D721Med (cell line): ENCODE results near the gene FLVCR1.

Source experiments
- DNase-seq: peaks from one replicate; pipeline ENCODE4 v3.0.0; 2011; ENCODE audit warnings: low spot score; ENCODE audit not compliant: insufficient read length
- FAIRE-seq: peaks from 2 replicates; lab custom pipeline; 2011; peaks lifted over from hg19 to GRCh38; lab: Jason Lieb, UNC
- CTCF ChIP-seq: IDR thresholded peaks from 2 replicates; pipeline ENCODE4 v1.5.1; 2012; ENCODE audit warnings: mild to moderate bottlenecking, control low read depth; ENCODE audit not compliant: insufficient read depth; ENCODE audit errors: missing control alignments

The FLVCR1 gene

GRCh38 chr1:212864201-212864600 is 6.1 kb downstream of the FLVCR1 start:
- no peak for TF ChIP-seq CTCF
- DNase-seq (no peak), FAIRE-seq (peak; percentile 44)

- DNase-seq (no peak), FAIRE-seq (no peak)
- no peak for TF ChIP-seq CTCF
Measured at GRCh38 chr1:212867192-212867591, 9.1 kb downstream of the FLVCR1 start.

GRCh38 chr1:212871976-212872375 is 13.9 kb downstream of the FLVCR1 start:
- DNase-seq, result no peak
- no peak for FAIRE-seq

GRCh38 chr1:212873518-212873917 is 15.4 kb downstream of the FLVCR1 start:
- no peak for DNase-seq
- FAIRE-seq, result no peak
- TF ChIP-seq CTCF, result no peak

More at GRCh38 chr1:212871976-212872375, 13.9 kb downstream of the FLVCR1 start:
- TF ChIP-seq CTCF, result no peak

DNA sequence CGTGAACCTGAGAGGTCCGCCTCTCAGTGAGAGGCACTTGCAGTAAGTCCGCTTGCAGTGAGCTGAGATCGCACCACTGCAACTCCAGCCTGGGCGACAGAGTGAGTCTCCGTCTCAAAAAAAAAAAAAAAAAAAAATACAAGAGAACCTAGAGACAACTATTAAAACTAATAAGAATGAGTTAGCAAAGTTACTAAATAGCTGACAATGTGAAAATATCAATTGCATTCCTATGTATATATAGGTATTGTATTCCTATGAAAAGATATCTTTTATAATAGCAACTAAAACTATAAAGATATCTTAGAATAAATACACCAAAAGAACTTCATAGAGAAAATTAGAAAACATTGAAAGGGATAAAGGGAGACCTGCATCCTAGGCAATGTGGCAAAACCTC is 20.3 kb downstream of the FLVCR1 start:
- DNase-seq (no peak), FAIRE-seq (no peak)
- TF ChIP-seq CTCF, result no peak

DNA sequence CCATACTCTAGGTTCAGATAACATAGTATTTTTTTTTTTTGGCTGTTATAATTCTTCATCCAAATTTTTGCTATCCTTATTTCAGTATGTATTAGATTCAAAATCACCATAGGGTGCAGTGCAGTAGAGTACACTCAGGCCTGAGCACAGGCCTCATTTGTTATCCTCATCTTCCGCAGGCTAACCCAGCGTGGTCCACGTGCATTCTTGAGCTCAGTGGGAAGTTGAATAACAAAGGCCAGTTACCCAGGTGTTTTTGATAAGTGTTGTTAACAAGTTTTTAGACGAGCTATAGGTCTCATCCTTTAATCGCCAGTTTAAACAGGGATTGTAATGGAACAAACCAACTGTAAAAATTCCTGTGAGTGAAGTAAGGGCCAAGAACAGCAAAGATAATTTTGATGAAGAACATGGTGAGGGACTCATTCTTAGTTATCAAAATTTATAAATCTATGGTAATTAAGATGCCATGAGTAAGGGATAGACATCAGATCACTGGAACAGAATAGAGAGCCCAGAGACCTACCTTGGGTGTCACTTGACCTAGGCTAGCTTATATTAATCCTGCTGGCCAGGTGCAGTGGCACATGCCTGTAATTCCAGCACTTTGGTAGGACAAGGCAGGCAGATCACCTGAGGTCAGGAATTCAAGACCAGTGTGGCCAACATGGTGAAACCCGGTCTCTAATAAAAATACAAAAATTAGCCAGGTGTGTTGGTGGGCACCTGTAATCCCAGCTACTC is 22.0 kb downstream of the FLVCR1 start:
- DNase-seq (no peak), FAIRE-seq (no peak)
- no peak for TF ChIP-seq CTCF

GRCh38 chr1:212884592-212884991 is 26.5 kb downstream of the FLVCR1 start:
- TF ChIP-seq CTCF, result no peak
- FAIRE-seq (peak; percentile 78), DNase-seq (no peak)
